H7 (cell line): ENCODE results near the gene PLXND1. TPM values are rescaled to one million over a fixed set of nuclear protein-coding genes. Genes with fewer than 3 reads are reported as not detected.
A peak's percentile ranks its signal among the peaks of the same experiment; 100 is the strongest.

Source experiments
- DNase-seq: peaks from one replicate; pipeline ENCODE4 v3.0.0; 2012
- H3K27me3 ChIP-seq: 2 replicates; pipeline ENCODE4 v1.6.0; 2011; ENCODE audit warnings: mild to moderate bottlenecking, low read length; ENCODE audit not compliant: control insufficient read depth, insufficient read depth
- H3K36me3 ChIP-seq: replicated peaks from 2 replicates; pipeline ENCODE4 v1.5.1; 2011; ENCODE audit warnings: low read length; ENCODE audit not compliant: control insufficient read depth, insufficient read depth
- H3K4me3 ChIP-seq: 2 replicates; pipeline ENCODE4 v1.5.1; 2011; ENCODE audit warnings: low read depth, mild to moderate bottlenecking, control low read depth, low read length, moderate library complexity; ENCODE audit not compliant: insufficient read depth
- total RNA-seq: library from RNA; depleted of rRNA; stranded (reverse); fragments of >200 nt; shearing (Covaris generic); gene quantifications from 2 replicates; pipeline ENCODE4 v1.2.3, GENCODE V29; 2014

Gene PLXND1
- total RNA-seq, 1 experiment from 2014 or later: 59.0 TPM

DNA sequence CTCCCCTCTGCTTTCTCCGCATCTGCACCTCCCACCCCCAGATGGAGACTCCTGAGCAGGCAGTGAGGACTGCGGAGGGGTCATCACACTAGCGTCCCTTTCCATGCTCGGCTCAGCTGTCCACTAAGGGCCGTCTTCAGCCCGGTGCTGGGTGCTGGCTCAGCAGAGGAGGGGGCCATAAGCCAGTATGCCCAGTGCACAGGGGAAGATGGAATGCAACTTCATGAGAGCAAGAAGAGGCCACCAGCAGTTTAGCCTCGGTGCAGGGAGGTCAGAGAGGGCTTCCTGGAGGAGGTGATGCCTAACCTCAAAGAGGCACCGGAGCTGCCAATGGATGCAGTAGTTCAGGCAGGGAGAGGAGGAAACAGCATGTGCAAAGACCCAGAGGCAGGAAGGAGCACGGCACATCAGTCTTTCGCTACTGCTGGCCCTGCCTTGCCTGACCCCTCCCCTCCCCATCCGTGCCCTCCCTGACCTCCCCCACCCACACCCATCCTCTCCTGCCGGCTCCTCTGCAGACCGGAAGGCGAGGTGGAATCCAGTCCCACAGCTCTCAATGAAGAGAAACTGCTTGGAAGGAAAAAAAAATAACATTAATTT is 15.2 kb upstream of the PLXND1 start:
- DNase-seq: peak; percentile 75
- no peak overlapping the region for H3K4me3 ChIP-seq
- no peaks in the 10 kb centered on the region for H3K27me3 ChIP-seq
- no peaks in the 10 kb centered on the region for H3K36me3 ChIP-seq

DNA sequence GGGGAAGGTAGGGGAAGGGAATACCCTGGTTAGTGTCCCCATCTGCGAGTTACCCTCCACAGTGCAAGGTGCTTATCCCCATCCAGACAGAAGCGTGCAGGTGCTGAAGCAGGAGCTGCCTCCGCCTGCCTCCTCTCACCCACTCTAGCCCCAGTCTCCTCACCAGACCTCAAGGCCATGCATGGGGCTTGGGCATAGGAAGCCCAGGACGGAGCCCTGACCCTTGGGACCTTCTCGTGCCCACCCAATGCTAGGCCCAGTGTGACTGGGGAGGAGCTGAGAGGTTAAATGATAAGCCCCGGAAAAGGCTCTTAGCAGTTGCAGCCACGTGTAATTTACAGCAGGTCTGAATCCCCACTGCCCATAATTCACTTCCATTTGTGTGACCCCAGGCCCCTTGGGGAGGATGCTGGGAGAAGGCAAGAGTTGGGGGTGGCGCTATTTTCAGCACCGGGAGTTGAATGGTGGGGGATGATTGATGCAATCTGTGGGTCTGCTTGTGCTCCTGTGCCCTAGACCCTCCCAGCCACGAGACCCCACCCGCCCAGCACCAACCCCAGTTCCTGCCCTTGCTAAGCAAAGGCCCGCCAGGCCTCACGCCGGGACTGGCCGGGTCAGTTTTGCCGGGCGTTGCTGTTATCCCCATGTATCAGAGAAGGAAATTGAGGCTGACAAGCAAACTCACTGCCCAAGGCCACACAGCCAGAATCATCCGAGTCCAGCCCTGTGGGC is 14.5 kb upstream of the PLXND1 start:
- peak; percentile 60 for DNase-seq
- H3K27me3 ChIP-seq: no peaks in the 10 kb centered on the region

DNA sequence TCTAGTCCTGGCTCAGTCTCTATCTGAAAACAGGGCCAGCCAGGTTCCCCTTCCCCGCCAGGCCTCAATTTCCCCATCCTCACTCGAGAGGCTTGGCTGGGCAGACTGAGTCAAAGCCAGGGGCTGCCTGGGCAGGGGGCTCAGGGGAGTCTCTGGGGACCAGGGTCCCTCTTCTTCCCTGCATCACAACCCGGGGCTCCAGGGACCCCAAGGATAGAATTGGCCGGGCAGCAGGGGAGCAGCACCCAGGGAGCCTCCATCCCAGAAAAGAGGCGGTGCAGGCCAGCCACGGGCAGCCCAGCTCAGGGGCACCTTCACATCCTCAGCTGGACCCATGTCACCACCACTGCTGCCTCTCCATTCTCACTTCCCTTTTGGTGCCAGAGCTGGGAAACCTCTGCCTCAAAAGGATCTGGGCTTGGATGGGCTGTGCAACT is 13.3 kb upstream of the PLXND1 start:
- Histone ChIP-seq H3K4me3 (no peak overlapping the region), H3K36me3 (no peaks in the 10 kb centered on the region), H3K27me3 (no peaks in the 10 kb centered on the region)
- DNase-seq: no peak

More for the DNA sequence above, 14.5 kb upstream of the PLXND1 start:
- Histone ChIP-seq H3K4me3 (no peak overlapping the region), H3K36me3 (no peaks in the 10 kb centered on the region)

DNA sequence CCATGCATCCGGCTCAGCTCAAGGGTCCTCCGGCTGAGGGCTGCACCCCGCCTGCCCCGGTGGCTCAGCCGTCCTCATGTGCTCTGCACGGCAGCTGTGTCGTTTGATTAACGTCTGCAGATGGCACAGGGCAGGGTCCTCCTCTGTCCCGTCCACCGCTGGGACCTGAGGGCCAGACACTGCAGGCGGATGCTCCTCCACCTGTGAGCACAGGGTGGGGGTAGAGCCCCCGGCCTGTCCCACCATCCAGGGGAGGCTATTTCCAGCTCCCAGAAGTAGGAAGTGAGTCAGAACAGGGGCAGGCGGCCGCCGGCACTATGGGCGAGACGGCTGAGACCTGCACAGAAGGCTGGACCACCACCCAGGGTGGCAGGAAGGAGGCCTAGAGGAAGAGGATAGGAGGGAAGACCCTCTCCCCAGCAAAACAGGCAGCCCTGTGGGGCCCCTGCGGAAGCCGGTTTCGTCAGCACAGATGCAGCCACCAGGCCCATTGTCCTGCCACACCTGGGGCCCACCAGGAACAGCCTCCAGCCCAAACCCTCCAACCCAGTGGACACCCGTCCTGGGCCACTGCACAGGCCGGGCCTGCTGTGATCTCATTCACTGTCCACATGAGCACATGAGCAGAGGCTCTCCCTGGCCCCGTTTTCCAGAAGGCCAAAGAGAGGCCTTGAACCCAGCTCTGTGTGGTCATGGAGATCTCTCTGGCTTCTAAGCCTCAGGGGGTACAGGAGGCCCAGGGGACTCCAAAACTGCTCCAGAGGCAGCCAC is 12.6 kb upstream of the PLXND1 start:
- Histone ChIP-seq H3K36me3 (no peaks in the 10 kb centered on the region), H3K27me3 (no peaks in the 10 kb centered on the region), H3K4me3 (no peak overlapping the region)
- DNase-seq: no peak

DNA sequence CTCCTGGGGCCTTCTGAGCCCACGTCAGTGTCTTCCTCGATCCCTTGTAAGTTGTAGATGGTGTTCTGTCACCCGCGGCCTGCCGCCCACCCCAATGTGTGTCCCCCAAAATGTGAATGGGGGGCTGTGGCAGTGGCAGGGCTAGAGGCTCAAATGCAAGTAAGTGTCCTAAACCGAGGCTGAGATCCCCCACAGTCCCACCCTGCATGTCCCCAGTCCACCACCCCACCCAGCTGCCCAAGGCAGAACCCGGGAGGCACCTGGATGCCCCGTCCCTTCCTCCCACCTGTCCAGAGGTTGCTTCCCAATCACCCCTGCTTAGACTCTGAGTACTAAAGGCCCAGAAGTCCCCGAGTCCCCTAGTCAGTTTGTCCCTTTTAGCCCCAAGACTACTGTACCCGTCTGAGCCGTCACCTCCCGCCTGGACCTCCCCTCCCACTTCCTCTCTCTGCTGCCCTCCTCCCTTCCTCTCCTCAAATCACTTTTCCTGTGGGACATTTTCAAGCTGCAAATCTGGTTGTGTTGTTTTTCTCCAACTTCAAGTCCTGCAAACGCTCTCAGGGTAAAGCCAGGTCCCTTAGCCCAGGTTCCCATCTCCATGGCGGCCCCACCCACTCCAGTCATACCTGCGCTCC is 11.8 kb upstream of the PLXND1 start:
- DNase-seq: no peak
- H3K4me3 ChIP-seq: no peak overlapping the region
- H3K27me3 ChIP-seq: no peaks in the 10 kb centered on the region
- H3K36me3 ChIP-seq: no peaks in the 10 kb centered on the region

DNA sequence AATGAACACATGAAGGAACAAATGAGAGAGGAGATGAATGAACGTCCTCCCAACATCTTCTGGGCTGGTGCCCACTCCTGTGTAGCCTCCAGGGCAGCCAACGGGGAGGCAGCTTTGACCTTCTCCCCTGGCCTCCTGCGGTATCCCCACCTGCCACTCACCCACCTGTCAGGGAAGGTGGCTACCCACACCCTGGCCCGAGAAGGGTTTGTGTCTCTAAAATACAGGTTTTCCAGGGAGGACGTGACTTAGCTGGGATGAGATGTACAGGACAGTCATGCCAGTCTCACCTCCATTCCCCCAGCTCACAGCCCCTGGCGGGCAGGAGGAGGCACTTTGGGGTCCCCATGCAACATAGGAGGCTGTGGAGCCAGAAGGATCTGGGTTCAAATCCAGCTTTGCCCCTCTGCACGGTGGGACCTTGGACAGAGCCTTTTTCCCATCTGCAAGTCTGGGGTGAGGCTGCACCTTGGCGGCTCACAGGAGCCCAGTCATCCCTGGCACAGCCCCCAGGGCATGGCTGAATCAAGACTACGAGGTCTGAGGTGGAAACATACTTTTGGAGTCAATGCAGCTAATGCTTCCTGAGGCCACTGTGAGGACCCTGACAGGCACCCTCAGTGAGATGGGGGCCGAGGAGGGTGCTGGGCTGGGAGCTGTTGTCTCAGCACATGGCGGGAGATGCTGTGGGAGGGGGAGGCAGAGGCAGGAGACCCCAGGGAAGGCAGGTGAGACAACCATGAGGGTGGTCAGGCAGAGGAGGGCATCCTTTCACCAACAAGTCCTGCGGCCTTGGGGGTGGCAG is 11.1 kb upstream of the PLXND1 start:
- DNase-seq: no peak

DNA sequence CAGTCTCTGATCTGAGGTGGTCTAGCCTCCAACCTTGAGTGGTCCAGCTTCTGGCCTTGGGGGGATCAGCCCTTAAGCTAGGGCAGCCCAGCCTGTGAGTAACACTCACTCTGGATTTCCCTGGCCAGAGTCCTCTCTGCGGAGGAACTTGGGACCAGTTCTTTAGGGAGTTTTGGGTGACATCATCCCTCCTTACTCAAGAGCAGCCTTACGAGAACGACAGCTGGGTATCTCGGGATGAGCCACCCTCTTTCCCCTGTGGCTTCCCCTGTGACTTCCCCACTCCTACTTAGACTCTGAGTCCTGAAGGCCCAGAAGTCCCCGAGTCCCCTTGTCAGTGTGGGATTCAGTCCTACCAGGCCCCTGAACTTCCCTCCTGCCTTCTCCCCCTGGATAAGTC is 10.2 kb upstream of the PLXND1 start:
- no peaks in the 10 kb centered on the region for H3K36me3 ChIP-seq
- no peak for DNase-seq
- no peak overlapping the region for H3K4me3 ChIP-seq
- H3K27me3 ChIP-seq: no peaks in the 10 kb centered on the region

More for the DNA sequence above, 11.1 kb upstream of the PLXND1 start:
- no peak overlapping the region for H3K4me3 ChIP-seq
- no peaks in the 10 kb centered on the region for H3K36me3 ChIP-seq
- H3K27me3 ChIP-seq: no peaks in the 10 kb centered on the region

DNA sequence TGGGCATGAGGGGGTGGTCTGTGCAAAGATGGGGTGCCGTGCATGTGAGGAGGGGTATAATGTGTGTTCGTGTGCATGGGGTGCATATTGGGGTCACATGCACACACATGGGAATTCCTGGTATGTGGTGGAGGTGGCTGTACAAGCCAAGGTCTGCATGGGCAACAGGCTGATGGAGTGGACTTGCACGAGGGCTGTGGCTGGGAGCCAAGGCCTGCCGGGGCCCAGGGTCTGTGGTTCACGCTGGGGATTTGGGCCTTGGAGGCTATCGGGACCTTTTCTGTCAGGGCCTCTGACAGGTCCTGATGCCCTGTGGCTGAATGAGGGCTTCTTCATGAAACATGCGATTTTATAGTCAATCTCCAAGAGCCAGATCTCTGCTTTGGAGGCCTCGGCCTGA is 9.8 kb upstream of the PLXND1 start:
- no peak for DNase-seq
- Histone ChIP-seq H3K27me3 (no peaks in the 10 kb centered on the region), H3K36me3 (no peaks in the 10 kb centered on the region), H3K4me3 (no peak overlapping the region)

DNA sequence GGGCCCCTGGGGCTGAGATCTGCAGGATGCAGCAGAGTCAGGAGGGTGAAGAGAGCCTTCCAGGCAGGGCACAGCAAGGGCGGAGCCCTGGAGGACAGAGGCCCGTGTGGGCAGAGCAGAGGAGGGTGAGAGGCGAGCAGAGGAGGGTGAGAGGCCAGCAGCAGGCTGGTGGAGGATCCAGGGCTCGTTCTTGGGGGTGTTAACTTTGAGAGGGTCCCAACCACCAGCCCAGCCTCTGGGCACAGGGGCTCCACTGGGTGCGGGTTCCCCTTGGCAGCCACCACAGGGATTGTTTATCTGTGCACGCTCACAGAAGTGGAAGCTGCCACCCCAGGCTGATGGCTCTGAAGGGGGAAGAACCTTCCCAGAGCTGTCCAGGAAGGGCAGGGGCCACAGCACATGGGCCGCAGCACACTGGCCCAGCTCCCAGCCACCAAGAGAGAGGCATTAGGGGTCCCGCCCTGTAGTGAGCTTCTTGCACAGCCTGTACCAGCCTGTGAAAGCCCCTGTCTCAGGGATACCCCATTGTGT is 9.3 kb upstream of the PLXND1 start:
- no peak for DNase-seq
- no peaks in the 10 kb centered on the region for H3K36me3 ChIP-seq
- no peak overlapping the region for H3K4me3 ChIP-seq
- no peaks in the 10 kb centered on the region for H3K27me3 ChIP-seq

DNA sequence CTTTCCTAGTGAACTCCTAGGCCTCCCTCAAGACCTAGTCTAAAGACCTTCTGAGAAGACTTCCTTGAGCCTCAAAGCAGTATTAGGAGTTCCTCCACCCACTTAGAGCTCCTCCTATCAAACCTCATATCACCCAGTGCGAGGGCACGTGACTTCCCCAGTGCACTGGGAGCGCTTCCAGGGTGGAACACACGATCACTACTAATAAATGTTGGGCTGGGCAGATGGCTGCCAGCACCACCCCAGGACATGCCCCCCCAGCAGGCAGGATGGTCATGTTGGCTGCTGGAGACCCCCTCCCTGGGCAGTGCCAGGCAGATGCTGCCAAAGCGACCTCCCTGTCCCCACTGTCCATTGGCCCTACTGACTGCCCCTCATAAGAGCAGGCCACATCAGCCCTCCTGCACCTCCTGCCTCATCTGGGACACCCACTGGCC is 8.5 kb upstream of the PLXND1 start:
- no peak overlapping the region for H3K4me3 ChIP-seq

DNA sequence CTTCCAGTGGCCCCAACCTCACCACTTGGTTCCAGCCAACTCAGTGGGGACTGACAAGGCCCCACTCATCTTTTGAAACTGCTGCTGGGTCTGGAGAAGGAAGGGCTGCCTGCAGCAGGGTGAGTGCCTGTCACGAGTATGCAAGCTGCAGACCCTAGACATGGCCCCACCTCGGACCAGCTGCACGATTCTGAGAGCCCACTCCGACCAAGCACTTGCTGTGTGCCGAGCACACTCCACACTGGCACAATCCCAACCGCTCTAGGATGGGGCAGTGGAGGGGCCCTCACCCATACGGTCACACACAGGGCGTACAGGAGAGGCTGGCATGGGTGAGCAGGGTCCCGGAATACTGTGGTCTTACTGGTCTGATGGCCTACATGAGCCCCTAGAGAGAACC is 8.0 kb upstream of the PLXND1 start:
- H3K27me3 ChIP-seq: no peaks in the 10 kb centered on the region
- H3K4me3 ChIP-seq: no peak overlapping the region
- DNase-seq: no peak
- H3K36me3 ChIP-seq: no peaks in the 10 kb centered on the region

More for the DNA sequence above, 8.5 kb upstream of the PLXND1 start:
- no peak for DNase-seq
- Histone ChIP-seq H3K27me3 (no peaks in the 10 kb centered on the region), H3K36me3 (no peaks in the 10 kb centered on the region)

DNA sequence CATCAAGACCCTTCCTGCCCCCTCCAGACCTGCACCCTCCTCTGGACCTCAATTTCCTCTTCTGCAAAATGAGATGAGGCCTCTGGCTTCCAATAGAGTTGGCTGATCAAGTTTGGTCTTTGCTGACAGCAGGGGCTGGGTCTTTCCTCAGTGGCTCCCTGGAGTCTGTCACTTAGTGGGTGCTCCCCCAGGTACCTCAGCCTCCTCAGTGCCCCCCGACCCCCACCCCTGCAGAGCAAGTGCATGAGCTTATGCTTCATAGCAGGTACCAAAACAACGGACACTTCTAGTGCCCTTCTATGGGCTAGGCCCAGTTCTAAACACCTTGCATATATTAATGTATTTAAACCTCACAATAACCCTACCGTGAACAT is 6.9 kb upstream of the PLXND1 start:
- Histone ChIP-seq H3K4me3 (no peak overlapping the region), H3K27me3 (no peaks in the 10 kb centered on the region; the same call in 1 of the 2 replicates), H3K36me3 (no peaks in the 10 kb centered on the region)
- DNase-seq: no peak

DNA sequence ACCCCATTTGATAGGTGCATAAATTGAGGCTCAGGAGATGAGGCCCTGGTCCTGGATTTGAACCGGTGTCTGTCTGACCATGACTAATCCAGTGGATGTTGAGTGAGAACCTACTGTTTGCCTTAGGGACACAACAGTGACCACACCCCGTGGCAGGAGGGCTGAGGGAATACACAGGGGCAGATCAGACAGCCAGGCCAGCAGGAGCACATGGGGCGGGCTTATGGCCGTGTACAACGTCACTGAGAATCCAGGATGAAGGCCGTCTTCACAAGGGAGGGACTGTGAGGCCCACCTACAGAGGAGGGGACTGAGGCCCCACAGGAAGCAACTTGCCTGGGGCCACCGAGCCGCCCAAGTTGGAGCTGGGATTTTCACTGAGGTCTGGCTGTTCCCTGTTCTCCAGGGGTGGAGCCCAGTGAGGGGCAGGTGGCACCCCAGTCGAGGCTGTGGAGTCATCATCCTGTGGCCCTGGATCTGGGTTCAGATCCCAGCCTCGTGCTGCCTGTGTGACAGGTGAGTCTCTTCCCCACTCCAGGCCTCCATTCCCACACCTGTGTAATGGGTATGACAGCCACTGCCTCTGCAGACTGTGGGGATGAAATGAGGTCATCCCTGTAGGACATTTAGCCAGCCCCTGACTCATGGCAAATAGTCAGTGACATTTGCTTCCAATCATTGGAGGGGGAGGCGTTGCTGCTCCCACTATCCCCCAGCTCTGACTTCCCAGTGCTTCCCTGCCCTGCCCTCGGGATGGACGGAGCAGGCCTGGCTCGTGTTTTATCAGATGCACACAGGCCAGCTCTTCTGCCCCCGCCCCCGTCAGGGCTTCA is 6.3 kb upstream of the PLXND1 start:
- Histone ChIP-seq H3K27me3 (no peaks in the 10 kb centered on the region; the same call in 1 of the 2 replicates), H3K4me3 (no peak overlapping the region), H3K36me3 (no peaks in the 10 kb centered on the region)
- DNase-seq: no peak
